Lower leg skin (tissue), 3 donors: ENCODE results near the gene DENND1A.

ENCODE experiments used
- POLR2A ChIP-seq, 2 donors: fragments of 450-650 bp; IDR thresholded peaks; one replicate each; pipeline ENCODE4 v1.6.1; 2016 to 2017; ENCODE audit warnings: antibody characterized with exemption in 2 of 2, mild to moderate bottlenecking in 1 of 2, moderate library complexity in 1 of 2
- TF ChIP-seq, protein P1 (sequence below), 3 donors: fragments of 450-650 bp; IDR thresholded peaks; one replicate each; pipeline ENCODE4 v1.5.1; 2016; ENCODE audit warnings: antibody characterized with exemption in 3 of 3, mild to moderate bottlenecking in 3 of 3, moderate library complexity in 2 of 3

DNA sequence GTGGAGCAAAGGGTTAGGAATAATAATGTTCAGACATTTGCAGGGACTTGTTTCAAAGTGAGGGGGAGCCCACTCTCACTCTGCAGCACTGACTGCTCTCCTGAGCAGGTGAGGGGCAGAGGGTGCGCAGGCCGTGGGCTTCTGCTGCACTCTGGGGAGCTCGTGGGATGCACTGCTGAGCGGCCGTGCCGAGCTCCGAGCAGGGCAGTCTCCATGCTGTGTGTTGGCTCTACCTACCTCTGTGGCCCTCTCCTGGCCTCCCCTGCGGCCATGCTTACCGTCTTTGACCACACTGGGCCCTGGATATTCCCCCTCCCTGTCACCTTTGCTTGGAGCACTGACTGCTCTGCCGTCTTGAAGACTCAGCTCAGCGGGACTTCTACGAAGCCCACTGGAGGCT, 540.2 kb downstream of the DENND1A start:
- TF ChIP-seq, protein P1, sequence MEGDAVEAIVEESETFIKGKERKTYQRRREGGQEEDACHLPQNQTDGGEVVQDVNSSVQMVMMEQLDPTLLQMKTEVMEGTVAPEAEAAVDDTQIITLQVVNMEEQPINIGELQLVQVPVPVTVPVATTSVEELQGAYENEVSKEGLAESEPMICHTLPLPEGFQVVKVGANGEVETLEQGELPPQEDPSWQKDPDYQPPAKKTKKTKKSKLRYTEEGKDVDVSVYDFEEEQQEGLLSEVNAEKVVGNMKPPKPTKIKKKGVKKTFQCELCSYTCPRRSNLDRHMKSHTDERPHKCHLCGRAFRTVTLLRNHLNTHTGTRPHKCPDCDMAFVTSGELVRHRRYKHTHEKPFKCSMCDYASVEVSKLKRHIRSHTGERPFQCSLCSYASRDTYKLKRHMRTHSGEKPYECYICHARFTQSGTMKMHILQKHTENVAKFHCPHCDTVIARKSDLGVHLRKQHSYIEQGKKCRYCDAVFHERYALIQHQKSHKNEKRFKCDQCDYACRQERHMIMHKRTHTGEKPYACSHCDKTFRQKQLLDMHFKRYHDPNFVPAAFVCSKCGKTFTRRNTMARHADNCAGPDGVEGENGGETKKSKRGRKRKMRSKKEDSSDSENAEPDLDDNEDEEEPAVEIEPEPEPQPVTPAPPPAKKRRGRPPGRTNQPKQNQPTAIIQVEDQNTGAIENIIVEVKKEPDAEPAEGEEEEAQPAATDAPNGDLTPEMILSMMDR (IDR thresholded peaks at IDR 0.05): no peak
- no peak for TF ChIP-seq POLR2A (IDR thresholded peaks at IDR 0.05)
